NCI-H748 (cell line): ENCODE results near the gene PLPPR1.
"Not testable (repeated sequence)": the region's sequence is repeated elsewhere in the genome, so short reads cannot be mapped to it uniquely, and the experiment has no call there.

ENCODE experiments used
- DNase-seq: peaks from one replicate; lab custom pipeline; 2025; ENCODE audit not compliant: unreplicated experiment; lab: John Stamatoyannopoulos, UW

PLPPR1 gene

DNA sequence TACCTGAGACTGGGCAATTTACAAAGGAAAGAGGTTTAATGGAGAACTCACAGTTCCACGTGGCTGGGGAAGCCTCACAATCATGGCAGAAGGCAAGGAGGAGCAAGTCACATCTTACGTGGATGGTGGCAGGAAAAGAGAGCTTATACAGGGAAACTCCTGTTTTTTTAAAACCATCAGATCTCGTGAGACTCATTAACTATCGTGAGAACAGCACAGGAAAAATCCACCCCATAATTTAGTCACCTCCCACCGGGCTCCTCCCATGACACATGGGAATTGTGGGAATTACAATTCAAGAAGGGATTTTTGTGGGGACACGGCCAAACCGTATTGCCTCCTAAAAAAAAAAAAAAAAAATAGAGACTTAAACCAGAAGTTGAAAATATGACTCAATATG, 11.1 kb downstream of the PLPPR1 start:
- DNase-seq = not testable (repeated sequence)

DNA sequence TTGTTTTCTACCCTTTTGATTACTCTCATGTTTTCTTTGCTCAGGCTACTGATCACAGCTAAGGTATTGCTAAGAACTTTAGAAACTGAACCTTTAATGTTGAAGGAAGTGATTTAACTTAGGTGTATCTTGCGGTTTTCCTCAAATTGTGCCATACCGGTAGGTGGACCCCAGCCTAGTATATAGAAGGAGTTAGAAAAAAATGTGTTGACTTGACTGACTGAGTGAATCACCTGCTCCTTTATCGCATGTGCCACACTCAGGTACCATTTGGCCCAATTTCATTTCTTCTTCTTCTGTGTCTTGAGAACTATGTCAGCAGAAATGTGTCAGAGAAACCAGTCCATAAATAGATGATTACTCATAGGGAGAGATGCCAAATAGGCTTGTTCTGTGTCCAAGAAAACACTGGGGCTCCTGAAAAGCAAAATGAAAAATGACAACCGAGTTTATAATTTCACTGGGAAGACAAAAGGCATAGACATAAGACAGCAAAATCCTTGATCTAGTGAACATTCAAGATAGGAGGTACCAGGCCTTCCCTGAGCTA, 19.4 kb downstream of the PLPPR1 start:
- no peak for DNase-seq

DNA sequence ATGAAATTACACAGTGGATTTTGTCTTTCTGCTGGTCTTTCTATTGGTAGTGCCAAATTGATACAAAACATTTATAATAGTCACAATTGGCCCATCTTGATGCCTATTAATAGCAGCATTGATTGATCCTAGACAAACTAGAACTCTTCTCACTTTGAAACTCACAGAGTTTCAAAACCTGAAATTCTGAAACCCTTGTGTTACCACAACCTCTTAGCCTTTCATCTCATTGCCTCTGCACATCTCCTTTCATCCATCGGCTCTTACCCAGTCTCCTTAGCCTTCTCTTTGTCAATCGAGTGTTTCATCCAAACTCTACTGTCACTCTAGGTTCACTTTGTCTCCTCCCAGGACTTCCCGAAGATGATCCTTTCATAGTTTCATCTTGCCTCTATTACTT, 22.1 kb downstream of the PLPPR1 start:
- DNase-seq = no peak

- no peak for DNase-seq
These were observed 26.1 kb downstream of the PLPPR1 start for GRCh38 chr9:101054657-101055056.

GRCh38 chr9:101055516-101055915, 27.0 kb downstream of the PLPPR1 start:
- DNase-seq = no peak

- DNase-seq = no peak
These were observed 34.2 kb downstream of the PLPPR1 start for GRCh38 chr9:101062686-101063085.

DNA sequence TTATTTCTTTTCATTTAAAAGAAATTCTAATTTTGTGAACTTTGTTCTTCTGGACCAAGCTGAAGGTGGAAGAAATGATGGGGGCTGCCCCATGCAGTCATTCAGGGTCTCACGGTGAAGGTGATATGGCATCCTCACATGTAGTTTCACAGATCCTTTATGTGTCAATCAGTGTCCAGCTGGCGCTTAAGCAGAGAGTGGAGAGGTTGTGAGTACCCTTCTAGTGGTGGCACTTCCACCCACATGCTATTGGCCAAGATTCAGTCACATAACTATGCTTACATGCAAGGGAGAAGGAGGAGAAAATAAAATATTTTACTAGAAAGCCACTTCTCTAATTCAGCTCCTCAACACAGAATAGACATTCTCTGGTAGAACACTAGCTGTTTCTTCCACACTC, 34.7 kb downstream of the PLPPR1 start:
- DNase-seq = no peak

DNA sequence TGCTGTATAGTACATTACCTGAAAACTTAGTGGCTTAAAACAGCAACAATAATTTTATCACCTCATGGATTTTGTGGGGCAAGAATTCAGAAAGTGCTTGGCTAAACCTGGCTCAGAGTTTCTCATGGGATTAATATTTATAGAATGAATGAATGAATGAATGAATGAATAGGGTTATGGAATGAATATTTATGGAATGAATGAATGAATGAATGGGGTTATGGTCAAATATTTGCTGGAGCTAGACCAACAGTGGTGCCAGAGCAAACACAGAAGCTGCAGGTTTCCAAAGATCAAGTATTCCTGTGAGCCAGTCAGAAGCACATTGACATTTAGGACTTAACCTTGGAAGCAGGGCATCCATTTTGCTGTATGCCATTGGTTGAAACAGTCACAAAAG, 35.7 kb downstream of the PLPPR1 start:
- DNase-seq = no peak

DNA sequence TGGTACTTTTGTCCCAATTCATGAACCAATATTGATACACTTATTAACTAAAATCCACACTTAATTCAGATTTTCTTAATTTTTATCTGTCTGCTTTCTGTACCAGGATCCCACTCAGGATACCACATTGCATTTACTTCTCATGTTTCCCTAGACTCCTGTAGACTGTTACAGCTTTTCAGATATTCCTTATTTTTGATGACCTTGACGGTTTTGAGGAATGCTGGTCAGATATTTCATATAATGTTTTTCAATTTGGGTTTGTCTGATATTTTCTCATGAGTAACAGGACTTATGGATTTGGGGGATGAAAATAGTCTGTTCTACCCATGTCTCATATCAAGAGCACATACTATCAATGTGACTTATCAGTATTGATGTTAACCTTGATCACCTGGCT, 37.4 kb downstream of the PLPPR1 start:
- no peak for DNase-seq

- DNase-seq = no peak
These were observed 40.2 kb downstream of the PLPPR1 start for GRCh38 chr9:101068696-101069095.

DNA sequence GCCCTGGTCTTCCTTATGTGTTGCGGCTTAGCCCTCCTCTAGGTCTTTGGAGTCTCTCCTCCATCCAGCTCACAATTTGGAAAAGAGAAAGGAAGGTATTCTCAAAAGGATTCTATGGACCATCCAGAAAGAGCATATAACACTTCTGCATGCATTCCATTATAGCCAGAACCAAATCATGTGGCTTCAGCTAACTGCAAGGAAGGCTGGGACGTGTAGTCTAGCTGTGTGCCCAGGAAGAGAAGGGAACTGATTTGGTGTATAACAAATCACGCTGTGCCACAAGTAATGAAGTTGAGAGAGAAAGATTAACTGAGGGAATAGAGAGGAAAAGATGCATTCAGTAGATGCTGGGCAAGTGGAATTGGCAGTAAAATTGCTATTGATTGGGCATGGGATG, 43.7 kb downstream of the PLPPR1 start:
- no peak for DNase-seq

GRCh38 chr9:101073122-101073521, 44.6 kb downstream of the PLPPR1 start:
- peak; percentile 51 for DNase-seq

DNA sequence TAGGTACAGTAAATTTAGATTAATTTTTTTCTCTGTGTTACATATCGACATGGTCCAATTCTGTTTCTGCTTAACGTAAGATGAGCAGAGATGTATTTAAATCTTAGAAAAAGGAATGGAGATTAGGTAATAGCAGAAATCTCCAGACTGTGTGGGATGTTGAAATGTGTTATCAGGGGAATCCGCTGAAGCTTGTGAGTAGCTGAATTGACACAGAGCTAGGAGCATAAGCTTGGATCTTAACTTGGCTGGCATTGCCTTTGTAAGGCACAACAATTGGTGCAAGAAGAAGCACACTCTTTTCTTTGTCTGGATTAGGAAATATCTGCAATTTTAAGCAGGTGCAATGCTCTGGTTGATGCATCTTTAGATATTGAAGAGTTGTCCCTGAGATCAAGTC, 53.1 kb downstream of the PLPPR1 start:
- no peak for DNase-seq

- DNase-seq = no peak
These were observed 55.1 kb downstream of the PLPPR1 start for GRCh38 chr9:101083448-101084202.

GRCh38 chr9:101087426-101087825, 58.9 kb downstream of the PLPPR1 start:
- peak; percentile 76 for DNase-seq

- DNase-seq = no peak
These were observed 64.4 kb downstream of the PLPPR1 start for GRCh38 chr9:101092922-101093321.

GRCh38 chr9:101093620-101094019, 65.1 kb downstream of the PLPPR1 start:
- no peak for DNase-seq

DNA sequence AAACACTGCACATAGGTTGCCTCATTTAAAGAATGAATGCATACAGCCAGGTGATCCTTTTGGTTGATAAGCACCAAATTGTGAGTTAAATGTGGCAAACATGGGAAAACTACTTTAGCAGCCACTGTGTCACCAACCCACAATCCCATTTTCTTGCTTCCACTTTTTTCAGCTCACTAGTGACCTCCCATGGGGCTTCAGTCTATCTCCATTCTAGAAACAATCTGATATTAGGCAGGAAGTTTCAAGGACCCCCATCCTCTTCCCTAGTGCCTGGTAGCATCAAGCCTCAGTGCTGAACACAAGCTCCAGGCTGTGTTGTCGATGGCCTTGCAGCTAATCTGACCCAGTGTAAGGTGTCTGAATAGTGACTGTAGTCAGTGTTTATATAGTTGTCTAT, 66.2 kb downstream of the PLPPR1 start:
- no peak for DNase-seq

- DNase-seq = no peak
These were observed 68.7 kb downstream of the PLPPR1 start for GRCh38 chr9:101097210-101097609.

GRCh38 chr9:101098392-101098791, 69.9 kb downstream of the PLPPR1 start:
- no peak for DNase-seq

GRCh38 chr9:101114317-101114716, 85.8 kb downstream of the PLPPR1 start:
- DNase-seq = no peak

DNA sequence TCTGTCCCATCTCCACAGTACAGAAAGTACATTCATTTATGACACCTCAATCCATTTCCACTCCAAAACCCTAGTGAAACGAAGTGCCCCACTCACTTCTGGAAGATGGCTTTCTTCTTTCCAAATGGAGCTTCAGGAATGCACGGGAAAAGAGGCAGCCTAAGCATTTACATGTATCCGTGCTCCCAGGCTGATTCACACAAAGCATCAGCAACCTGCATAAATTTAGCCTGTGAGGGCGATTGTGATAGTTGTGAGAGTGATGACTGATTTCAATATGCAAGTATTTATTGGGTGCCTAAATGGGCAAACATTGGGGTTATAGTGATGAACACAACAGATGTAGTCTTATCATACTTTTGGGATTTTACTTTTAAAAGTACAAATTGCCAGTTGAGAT, 86.6 kb downstream of the PLPPR1 start:
- no peak for DNase-seq

- DNase-seq = no peak
These were observed 88.6 kb downstream of the PLPPR1 start for GRCh38 chr9:101117161-101117560.
